PC-3 (cell line): Measurements from ENCODE around the gene NFXL1. TPM values are rescaled to one million over a fixed set of nuclear protein-coding genes. Genes with fewer than 3 reads are reported as not detected.

Experiments used
- ATAC-seq: fragments of 200-7000 bp; cut with Tn5 transposase; 2 replicates; pipeline ENCODE4 v1.9.1; 2020; ENCODE audit warnings: mild to moderate bottlenecking, moderate library complexity
- BruUV-seq: library from RNA; stranded (reverse); fragments of 400-500 nt; replicated peaks from 2 replicates; lab custom pipeline; 2021; lab: Mats Ljungman, UMichigan
- CTCF ChIA-PET: fragments of 300-600 bp; sonication (Branson Sonifier 250); formaldehyde crosslinking; loops from one replicate; lab custom pipeline; 2022; ENCODE audit warnings: antibody characterized with exemption; lab: Charles Lee
- POLR2A ChIA-PET: fragments of 300-600 bp; sonication (Branson Sonifier 250); formaldehyde crosslinking; loops from one replicate; lab custom pipeline; 2022; ENCODE audit warnings: antibody characterized with exemption; ENCODE audit not compliant: unreplicated experiment; lab: Charles Lee
- DNase-seq: peaks from one replicate; pipeline ENCODE4 v3.0.0-alpha.2; 2015
- H2AFZ ChIP-seq: fragments of 300-600 bp; sonication (generic); 2 replicates; pipeline ENCODE4 v1.6.0; 2016; ENCODE audit warnings: antibody characterized with exemption, low read length
- H3F3A ChIP-seq: fragments of 300-600 bp; sonication (generic); one replicate; pipeline ENCODE4 v1.6.0; 2017; ENCODE audit warnings: antibody characterized with exemption, low read length, control low read depth, mild to moderate bottlenecking; ENCODE audit not compliant: unreplicated experiment
- H3K27ac ChIP-seq: fragments of 300-600 bp; sonication (generic); 2 replicates; pipeline ENCODE4 v1.5.1; 2016; ENCODE audit warnings: mild to moderate bottlenecking, low read length
- H3K27me3 ChIP-seq: fragments of 300-600 bp; sonication (generic); 2 replicates; pipeline ENCODE4 v1.6.1; 2016; ENCODE audit warnings: low read length, mixed read lengths
- H3K36me3 ChIP-seq: fragments of 300-600 bp; sonication (generic); 2 replicates; pipeline ENCODE4 v1.6.1; 2016; ENCODE audit warnings: low read depth, mixed run types, low read length, mixed read lengths
- H3K4me1 ChIP-seq: fragments of 300-600 bp; sonication (generic); 2 replicates; pipeline ENCODE4 v1.5.1; 2016; ENCODE audit warnings: low read length; ENCODE audit not compliant: insufficient read depth
- H3K4me2 ChIP-seq: fragments of 300-600 bp; sonication (generic); 2 replicates; pipeline ENCODE4 v1.6.0; 2016; ENCODE audit warnings: low read length
- H3K4me3 ChIP-seq: fragments of 300-600 bp; sonication (generic); 2 replicates; pipeline ENCODE4 v1.5.1; 2016; ENCODE audit warnings: mild to moderate bottlenecking, low read length, mixed read lengths
- H3K79me2 ChIP-seq: fragments of 300-600 bp; sonication (generic); 2 replicates; pipeline ENCODE4 v1.6.1; 2017; ENCODE audit warnings: low read length, mixed read lengths
- H3K9ac ChIP-seq: fragments of 300-600 bp; sonication (generic); 2 replicates; pipeline ENCODE4 v1.6.0; 2016; ENCODE audit warnings: mild to moderate bottlenecking, low read length
- H3K9me2 ChIP-seq: fragments of 300-600 bp; sonication (generic); replicated peaks from 2 replicates; pipeline ENCODE4 v1.6.1; 2016; ENCODE audit warnings: mixed run types, low read length, mixed read lengths
- H3K9me3 ChIP-seq: fragments of 300-600 bp; sonication (generic); 2 replicates; pipeline ENCODE4 v1.6.1; 2016; ENCODE audit warnings: low read length, mixed read lengths
- H4K20me1 ChIP-seq: fragments of 300-600 bp; sonication (generic); 2 replicates; pipeline ENCODE4 v1.6.1; 2016; ENCODE audit warnings: low read length, mixed read lengths
- CTCF ChIP-seq: fragments of 300-600 bp; sonication (generic); conservative IDR thresholded peaks from 2 replicates; pipeline ENCODE4 v1.5.1; 2017; ENCODE audit warnings: antibody characterized with exemption, low read depth, mild to moderate bottlenecking, low read length
- EZH2 ChIP-seq: fragments of 300-600 bp; sonication (generic); IDR thresholded peaks from one replicate; pipeline ENCODE4 v1.6.1; 2017; ENCODE audit warnings: antibody characterized with exemption, mild to moderate bottlenecking, low read length; ENCODE audit not compliant: unreplicated experiment
- EZH2phosphoT487 ChIP-seq: fragments of 300-600 bp; sonication (generic); IDR thresholded peaks from 2 replicates; pipeline ENCODE4 v1.6.1; 2018; ENCODE audit warnings: mild to moderate bottlenecking, antibody characterized with exemption, low read length, borderline replicate concordance
- intact Hi-C: fragments of 100-400 bp; cut with micrococcal nuclease; formaldehyde crosslinking; loops from 2 replicates; pipeline ENCODE4 v1.9.0; 2023
- total RNA-seq: library from RNA; depleted of rRNA; stranded (reverse); fragments of >200 nt; gene quantifications from 2 replicates; pipeline ENCODE4 v1.2.3, GENCODE V29; 2014

The NFXL1 gene
- total RNA-seq, 1 experiment from 2014 or later = 14.7 TPM

GRCh38 chr4:47954245-47954644 is 39.9 kb upstream of the NFXL1 start:
- no peak for ATAC-seq
- Histone ChIP-seq H3K4me1 (no peaks in the 10 kb centered on the region), H3K9me3 (no peaks in the 10 kb centered on the region), H3K9me2 (no peaks in the 10 kb centered on the region), H3K79me2 (no peaks in the 10 kb centered on the region), H3K27ac (no peak overlapping the region), H3F3A (no peaks in the 10 kb centered on the region), H3K36me3 (no peaks in the 10 kb centered on the region), H4K20me1 (no peaks in the 10 kb centered on the region), H3K9ac (no peak overlapping the region), H3K4me2 (no peak overlapping the region), H3K27me3 (no peaks in the 10 kb centered on the region), H2AFZ (no peak overlapping the region), H3K4me3 (no peak overlapping the region)
- TF ChIP-seq CTCF (no peak), EZH2phosphoT487 (no peak), EZH2 (no peak)
- ChIA-PET POLR2A (no interaction called here), CTCF (no interaction called here)
- no peak for DNase-seq
- BruUV-seq = no TSS peak
- intact Hi-C loops = no loop called here

GRCh38 chr4:47945930-47946726 is 31.7 kb upstream of the NFXL1 start:
- no peak overlapping the region for H3K9ac ChIP-seq
- H3K9me3 ChIP-seq = no peaks in the 10 kb centered on the region
- no TSS peak for BruUV-seq
- H3K9me2 ChIP-seq = no peaks in the 10 kb centered on the region
- H3K36me3 ChIP-seq = no peaks in the 10 kb centered on the region
- H3K27ac ChIP-seq = no peak overlapping the region
- H3K27me3 ChIP-seq = no peaks in the 10 kb centered on the region
- H2AFZ ChIP-seq = no peak overlapping the region
- no peaks in the 10 kb centered on the region for H4K20me1 ChIP-seq
- POLR2A ChIA-PET = no interaction called here
- no peaks in the 10 kb centered on the region for H3K79me2 ChIP-seq
- ATAC-seq (no peak), DNase-seq (no peak)
- no peaks in the 10 kb centered on the region for H3F3A ChIP-seq
- H3K4me2 ChIP-seq = no peak overlapping the region
- intact Hi-C loops = no loop called here
- H3K4me3 ChIP-seq = no peak overlapping the region
- TF ChIP-seq EZH2phosphoT487 = no peak
- TF ChIP-seq CTCF = no peak; the same call in 1 of the 2 replicates
- TF ChIP-seq EZH2 = no peak
- CTCF ChIA-PET = interaction anchor here (0.6 kb wide), 1 partner anchor 10 kb away, joined by 6 read pairs; no protein-coding TSS in a partner anchor
- no peaks in the 10 kb centered on the region for H3K4me1 ChIP-seq

- ATAC-seq = no peak
- no TSS peak for BruUV-seq
- H3F3A ChIP-seq = no peaks in the 10 kb centered on the region
- H3K4me3 ChIP-seq = no peak overlapping the region
- no peak overlapping the region for H3K4me2 ChIP-seq
- H3K27me3 ChIP-seq = no peaks in the 10 kb centered on the region
- CTCF ChIA-PET = no interaction called here
- no peaks in the 10 kb centered on the region for H3K9me2 ChIP-seq
- H4K20me1 ChIP-seq = no peaks in the 10 kb centered on the region
- H3K36me3 ChIP-seq = no peaks in the 10 kb centered on the region
- TF ChIP-seq EZH2 (no peak), EZH2phosphoT487 (no peak), CTCF (no peak)
- intact Hi-C loops = no loop called here
- no peak overlapping the region for H2AFZ ChIP-seq
- DNase-seq = no peak
- POLR2A ChIA-PET = no interaction called here
- no peak overlapping the region for H3K27ac ChIP-seq
- H3K79me2 ChIP-seq = no peaks in the 10 kb centered on the region
- H3K9ac ChIP-seq = no peak overlapping the region
- no peaks in the 10 kb centered on the region for H3K9me3 ChIP-seq
- H3K4me1 ChIP-seq = no peaks in the 10 kb centered on the region
Measured at GRCh38 chr4:47942081-47942819, 27.9 kb upstream of the NFXL1 start.
